Neutrophil (primary cell): ENCODE measurements around the gene XIRP1.

Experiments used
- H3K27ac ChIP-seq: fragments of 200-600 bp; sonication (generic); 2 replicates; pipeline ENCODE4 v1.5.1; 2016; ENCODE audit warnings: mild to moderate bottlenecking, moderate library complexity
- H3K27me3 ChIP-seq: fragments of 200-600 bp; sonication (generic); 2 replicates; pipeline ENCODE4 v1.6.0; 2016; ENCODE audit warnings: mild to moderate bottlenecking
- H3K36me3 ChIP-seq: fragments of 200-600 bp; sonication (generic); 2 replicates; pipeline ENCODE4 v1.5.1; 2017
- H3K4me1 ChIP-seq, 2 experiments: fragments of 200-600 bp in 1 of 2; sonication (generic) in 1 of 2; 1 replicate in 1 of 2; 2 replicates in 1 of 2; pipeline versions ENCODE4 v1.5.1 to v1.6.1; 2013 to 2016; ENCODE audit warnings: low read depth in 1 of 2, low read length in 1 of 2, mild to moderate bottlenecking in 1 of 2, moderate library complexity in 1 of 2; ENCODE audit not compliant: control insufficient read depth in 1 of 2, insufficient read depth in 1 of 2
- H3K4me3 ChIP-seq, 2 experiments: fragments of 200-600 bp in 1 of 2; sonication (generic) in 1 of 2; 1 replicate in 1 of 2; 2 replicates in 1 of 2; pipeline ENCODE4 v1.5.1; 2013 to 2016; ENCODE audit warnings: low read depth in 1 of 2, low read length in 1 of 2, mild to moderate bottlenecking in 1 of 2, moderate library complexity in 1 of 2
- H3K9me3 ChIP-seq: fragments of 200-600 bp; sonication (generic); 2 replicates; pipeline ENCODE4 v1.5.1; 2016
- TF ChIP-seq, protein P1 (sequence below): fragments of 200-600 bp; sonication (generic); IDR thresholded peaks from 2 replicates; pipeline ENCODE4 v1.5.1; 2016; ENCODE audit warnings: antibody characterized with exemption

The XIRP1 gene

DNA sequence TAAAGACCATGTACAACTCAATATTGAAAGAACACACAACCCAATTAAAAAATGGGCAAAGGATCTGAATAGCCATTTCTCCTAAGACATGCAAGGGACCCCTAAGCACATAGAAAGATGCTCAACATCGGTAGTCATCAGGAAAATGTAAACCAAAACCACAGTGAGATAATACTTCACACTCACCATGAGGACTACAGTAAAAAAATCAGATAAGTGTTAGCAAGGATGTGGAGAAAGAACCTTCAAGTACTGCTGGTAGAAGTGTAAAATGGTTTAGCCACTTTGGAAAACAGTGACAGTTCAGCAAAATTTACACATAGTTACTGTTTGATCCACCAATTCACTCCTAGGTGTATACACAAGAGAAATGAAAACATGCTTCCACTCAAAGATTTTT lies 30.1 kb upstream of the XIRP1 start:
- H3K4me1 ChIP-seq = no peaks in the 10 kb centered on the region
- no peak overlapping the region for H3K27ac ChIP-seq

DNA sequence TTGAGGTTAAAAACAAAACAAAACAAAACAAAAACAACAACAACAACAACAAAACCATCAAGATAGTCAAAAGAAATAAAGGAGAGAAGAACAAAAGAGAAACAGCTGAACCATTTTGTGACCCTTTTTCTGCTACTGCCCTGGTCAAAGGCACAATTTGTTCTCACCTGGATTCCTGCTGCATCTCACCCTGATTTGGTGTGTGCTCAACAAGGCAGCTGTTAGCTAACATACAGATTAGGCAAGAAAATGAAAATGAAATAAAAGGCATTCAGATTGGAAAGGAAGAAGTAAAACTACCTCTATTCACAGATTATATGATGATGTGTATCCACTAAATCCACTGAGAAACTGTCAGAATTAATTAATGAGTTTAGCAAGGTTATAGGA lies 28.7 kb upstream of the XIRP1 start:
- Histone ChIP-seq H3K4me1 (peaks cover 7% of the 10 kb centered on the region in 2 experiments), H3K27ac (no peak overlapping the region), H3K36me3 (no peaks in the 10 kb centered on the region), H3K9me3 (no peaks in the 10 kb centered on the region), H3K4me3 (no peak overlapping the region), H3K27me3 (no peaks in the 10 kb centered on the region)
- TF ChIP-seq, protein P1, sequence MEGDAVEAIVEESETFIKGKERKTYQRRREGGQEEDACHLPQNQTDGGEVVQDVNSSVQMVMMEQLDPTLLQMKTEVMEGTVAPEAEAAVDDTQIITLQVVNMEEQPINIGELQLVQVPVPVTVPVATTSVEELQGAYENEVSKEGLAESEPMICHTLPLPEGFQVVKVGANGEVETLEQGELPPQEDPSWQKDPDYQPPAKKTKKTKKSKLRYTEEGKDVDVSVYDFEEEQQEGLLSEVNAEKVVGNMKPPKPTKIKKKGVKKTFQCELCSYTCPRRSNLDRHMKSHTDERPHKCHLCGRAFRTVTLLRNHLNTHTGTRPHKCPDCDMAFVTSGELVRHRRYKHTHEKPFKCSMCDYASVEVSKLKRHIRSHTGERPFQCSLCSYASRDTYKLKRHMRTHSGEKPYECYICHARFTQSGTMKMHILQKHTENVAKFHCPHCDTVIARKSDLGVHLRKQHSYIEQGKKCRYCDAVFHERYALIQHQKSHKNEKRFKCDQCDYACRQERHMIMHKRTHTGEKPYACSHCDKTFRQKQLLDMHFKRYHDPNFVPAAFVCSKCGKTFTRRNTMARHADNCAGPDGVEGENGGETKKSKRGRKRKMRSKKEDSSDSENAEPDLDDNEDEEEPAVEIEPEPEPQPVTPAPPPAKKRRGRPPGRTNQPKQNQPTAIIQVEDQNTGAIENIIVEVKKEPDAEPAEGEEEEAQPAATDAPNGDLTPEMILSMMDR = no peak

More for the DNA sequence above, 30.1 kb upstream of the XIRP1 start:
- Histone ChIP-seq H3K36me3 (no peaks in the 10 kb centered on the region), H3K4me3 (no peak overlapping the region), H3K9me3 (no peaks in the 10 kb centered on the region), H3K27me3 (no peaks in the 10 kb centered on the region)
- TF ChIP-seq, protein P1 = no peak

DNA sequence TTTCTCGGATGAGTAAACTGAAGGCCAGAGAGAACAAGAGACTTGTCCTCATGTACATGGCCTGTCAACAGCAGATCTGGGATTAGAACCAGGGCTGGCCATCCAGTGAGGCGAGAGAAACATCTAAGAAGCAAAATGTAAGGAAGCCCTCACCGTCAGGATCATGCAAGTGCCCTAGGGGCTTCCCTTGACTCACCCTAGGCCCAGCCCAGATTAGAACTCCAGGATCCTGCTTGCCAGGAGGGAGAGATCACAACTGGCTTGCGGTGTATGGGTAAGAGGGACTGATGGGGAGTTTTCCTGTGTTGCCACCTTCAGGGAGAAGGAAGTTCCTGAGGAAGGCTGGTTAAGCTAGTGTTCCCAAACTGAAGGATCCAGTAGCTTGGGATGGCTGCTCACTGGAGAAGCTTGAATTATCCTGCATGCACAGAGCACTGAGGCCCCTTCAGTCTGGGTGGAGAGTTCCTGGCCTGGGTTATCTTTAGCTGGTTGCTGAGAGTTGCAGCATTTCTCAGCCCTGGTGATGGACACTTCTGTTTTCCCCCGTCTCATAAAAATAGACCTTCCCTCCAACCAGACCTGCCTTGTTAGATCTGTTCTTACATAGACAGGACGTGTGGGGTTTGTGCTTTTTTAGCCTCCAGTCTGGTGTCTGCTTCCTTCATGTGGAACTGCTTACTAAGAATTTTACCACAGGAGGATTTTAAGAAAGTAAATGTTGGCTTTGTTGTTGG lies 28.2 kb upstream of the XIRP1 start:
- Histone ChIP-seq H3K36me3 (no peaks in the 10 kb centered on the region), H3K4me1 (peaks cover 12 to 13% of the 10 kb centered on the region in 2 experiments), H3K4me3 (no peak overlapping the region), H3K27me3 (no peaks in the 10 kb centered on the region), H3K27ac (no peak overlapping the region), H3K9me3 (no peaks in the 10 kb centered on the region)
- TF ChIP-seq, protein P1 = no peak

DNA sequence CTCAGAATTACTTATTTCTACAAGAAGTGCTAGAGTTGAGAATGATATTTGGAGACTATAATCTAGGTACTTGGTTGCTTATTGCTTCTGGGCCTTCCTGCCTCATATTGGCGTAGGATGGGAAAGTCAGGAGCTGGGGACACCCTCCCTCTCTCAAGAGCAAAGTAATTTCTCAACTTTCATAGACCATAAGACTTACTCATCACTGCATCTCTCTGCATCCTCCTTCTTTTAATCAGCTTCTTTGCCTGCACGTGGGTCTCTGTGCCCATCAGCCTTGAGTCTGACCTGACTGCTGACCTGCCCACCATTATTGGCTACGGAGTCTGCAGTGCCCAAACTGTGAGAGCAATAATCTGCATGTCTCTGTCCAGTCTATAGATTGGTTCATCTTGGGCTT lies 27.3 kb upstream of the XIRP1 start:
- no peaks in the 10 kb centered on the region for H3K36me3 ChIP-seq
- H3K4me3 ChIP-seq = no peak overlapping the region
- H3K27me3 ChIP-seq = no peaks in the 10 kb centered on the region
- TF ChIP-seq, protein P1 = no peak
- H3K27ac ChIP-seq = no peak overlapping the region
- no peaks in the 10 kb centered on the region for H3K9me3 ChIP-seq
- peaks cover 19 to 20% of the 10 kb centered on the region in 2 experiments for H3K4me1 ChIP-seq

DNA sequence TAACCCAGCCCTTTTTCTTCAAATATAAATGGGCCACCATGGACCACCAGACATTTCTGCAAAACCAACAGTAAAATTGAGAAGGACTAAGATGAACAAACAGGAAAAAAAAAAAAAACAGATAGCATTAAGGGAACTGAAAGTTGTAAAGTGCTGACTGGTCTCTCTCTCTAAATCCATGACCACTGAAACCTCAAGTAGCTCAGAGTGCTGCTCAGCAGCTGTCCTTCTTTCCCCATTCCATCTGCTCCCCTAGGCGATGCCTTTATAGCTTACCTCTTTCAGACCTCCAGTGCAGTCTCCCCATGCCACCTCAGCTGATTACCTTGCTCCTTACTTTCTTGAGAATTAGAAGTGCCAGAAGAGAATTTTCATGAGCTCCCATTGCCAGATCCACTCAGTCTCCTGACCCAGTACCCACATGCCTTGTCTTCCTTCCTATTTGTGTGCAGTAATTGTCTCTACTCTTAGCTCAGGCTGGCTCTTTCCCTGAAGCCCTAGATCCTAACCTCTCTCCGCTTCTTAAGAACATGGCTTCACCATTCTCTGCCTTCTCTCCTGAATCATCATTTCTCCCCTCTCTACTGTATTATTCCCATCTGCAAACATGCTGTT lies 23.9 kb upstream of the XIRP1 start:
- peaks cover 29 to 30% of the 10 kb centered on the region in 2 experiments for H3K4me1 ChIP-seq
- H3K36me3 ChIP-seq = no peaks in the 10 kb centered on the region
- H3K27me3 ChIP-seq = no peaks in the 10 kb centered on the region
- no peak overlapping the region for H3K4me3 ChIP-seq
- H3K9me3 ChIP-seq = no peaks in the 10 kb centered on the region
- TF ChIP-seq, protein P1 = no peak
- peak overlapping the region; percentile 53 for H3K27ac ChIP-seq
